H1 (cell line): Measurements from ENCODE around the gene TMA7B.

ENCODE experiments used
- BRCA1 ChIP-seq: IDR thresholded peaks from 2 replicates; pipeline ENCODE4 v1.6.1; 2012; ENCODE audit warnings: low read depth, low read length, improper control_type of control experiment
- CEBPB ChIP-seq: IDR thresholded peaks from 2 replicates; pipeline ENCODE4 v1.6.1; 2012; ENCODE audit warnings: low read depth, low read length
- EP300 ChIP-seq, 2 experiments: IDR thresholded peaks; 1 replicate in 1 of 2; 2 replicates in 1 of 2; pipeline ENCODE4 v1.6.1; 2011 to 2012; ENCODE audit warnings: low read depth in 2 of 2, low read length in 2 of 2, mild to moderate bottlenecking in 2 of 2, borderline replicate concordance in 1 of 2, inconsistent platforms in 1 of 2, moderate library complexity in 1 of 2
- FOSL1 ChIP-seq: IDR thresholded peaks from 2 replicates; pipeline ENCODE4 v1.6.1; 2011; ENCODE audit warnings: mild to moderate bottlenecking, low read depth, low read length, moderate library complexity; ENCODE audit not compliant: insufficient read depth
- GABPA ChIP-seq: IDR thresholded peaks from 2 replicates; pipeline ENCODE4 v1.6.1; 2011; ENCODE audit warnings: mild to moderate bottlenecking, low read length, moderate library complexity, borderline replicate concordance; ENCODE audit not compliant: insufficient read depth
- GTF2F1 ChIP-seq: IDR thresholded peaks from 2 replicates; pipeline ENCODE4 v1.6.1; 2012; ENCODE audit warnings: low read depth, low read length, improper control_type of control experiment, borderline replicate concordance
- JUN ChIP-seq: IDR thresholded peaks from 2 replicates; pipeline ENCODE4 v1.6.1; 2011; ENCODE audit warnings: low read depth, mild to moderate bottlenecking, improper control_type of control experiment, low read length
- POLR2A ChIP-seq, 2 experiments: IDR thresholded peaks; 1 replicate in 1 of 2; 2 replicates in 1 of 2; pipeline ENCODE4 v1.6.1; 2011; ENCODE audit warnings: low read depth in 2 of 2, low read length in 2 of 2, mild to moderate bottlenecking in 2 of 2; ENCODE audit errors: control extremely low read depth in 1 of 2
- RFX5 ChIP-seq: IDR thresholded peaks from 2 replicates; pipeline ENCODE4 v1.6.1; 2011; ENCODE audit warnings: low read depth, low read length, improper control_type of control experiment, borderline replicate concordance
- SIN3A ChIP-seq, 2 experiments: IDR thresholded peaks in 1 of 2; conservative IDR thresholded peaks in 1 of 2; 2 replicates each; pipeline ENCODE4 v1.6.1; 2011 to 2012; ENCODE audit warnings: low read length in 2 of 2, improper control_type of control experiment in 1 of 2, low read depth in 1 of 2, mild to moderate bottlenecking in 1 of 2
- SRF ChIP-seq: IDR thresholded peaks from 2 replicates; pipeline ENCODE4 v1.6.1; 2011; ENCODE audit warnings: mild to moderate bottlenecking, low read depth, low read length, moderate library complexity
- TEAD4 ChIP-seq: IDR thresholded peaks from 2 replicates; pipeline ENCODE4 v1.6.1; 2012; ENCODE audit warnings: low read depth, low read length, inconsistent platforms, mixed read lengths
- TF ChIP-seq, protein P1 (sequence below), 3 experiments: IDR thresholded peaks; 1 replicate in 2 of 3; 2 replicates in 1 of 3; pipeline versions ENCODE4 v1.5.1 to v1.6.1; 2011; ENCODE audit warnings: low read length in 3 of 3, mild to moderate bottlenecking in 3 of 3, inconsistent platforms in 2 of 3, low read depth in 1 of 3, moderate library complexity in 1 of 3; ENCODE audit not compliant: insufficient read depth in 1 of 3; ENCODE audit errors: control extremely low read depth in 1 of 3
- TF ChIP-seq, protein P2 (sequence below): IDR thresholded peaks from 2 replicates; pipeline ENCODE4 v1.6.1; 2011; ENCODE audit warnings: low read length, improper control_type of control experiment

DNA sequence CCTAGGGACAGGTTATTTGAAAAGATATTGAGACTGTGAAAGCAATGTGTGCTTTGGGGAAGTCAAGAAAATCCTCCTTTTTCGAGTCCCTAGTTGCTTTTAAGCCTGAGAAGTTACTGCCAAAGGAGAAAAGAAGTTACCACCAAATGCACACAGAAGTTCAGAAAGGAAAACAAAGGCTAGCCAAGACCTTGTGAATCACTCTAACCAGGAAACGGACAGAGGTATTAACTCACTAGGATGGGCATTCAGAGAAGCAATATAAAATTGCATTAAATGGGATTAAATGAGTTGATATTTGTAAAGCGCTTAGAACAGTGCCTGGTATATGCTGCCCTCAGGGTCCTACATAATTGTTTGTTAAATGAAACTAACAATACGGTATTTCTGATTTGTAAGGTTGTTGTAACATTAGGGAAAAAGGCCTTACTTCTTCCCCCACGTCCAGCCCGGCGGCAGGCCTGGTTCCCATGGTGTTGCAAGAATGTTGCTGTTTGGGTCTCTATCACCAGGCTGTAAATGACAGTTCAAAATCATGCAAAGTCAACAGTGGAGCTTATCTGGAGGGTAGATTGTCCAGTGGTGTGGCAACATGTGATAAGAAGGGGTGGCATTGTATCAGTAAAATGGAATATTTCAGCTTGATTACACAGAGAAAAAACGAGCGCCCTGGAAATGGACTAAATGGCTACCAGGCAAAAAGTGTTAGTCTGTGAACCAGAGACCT, 7.1 kb downstream of the TMA7B start:
- TF ChIP-seq, protein P1, sequence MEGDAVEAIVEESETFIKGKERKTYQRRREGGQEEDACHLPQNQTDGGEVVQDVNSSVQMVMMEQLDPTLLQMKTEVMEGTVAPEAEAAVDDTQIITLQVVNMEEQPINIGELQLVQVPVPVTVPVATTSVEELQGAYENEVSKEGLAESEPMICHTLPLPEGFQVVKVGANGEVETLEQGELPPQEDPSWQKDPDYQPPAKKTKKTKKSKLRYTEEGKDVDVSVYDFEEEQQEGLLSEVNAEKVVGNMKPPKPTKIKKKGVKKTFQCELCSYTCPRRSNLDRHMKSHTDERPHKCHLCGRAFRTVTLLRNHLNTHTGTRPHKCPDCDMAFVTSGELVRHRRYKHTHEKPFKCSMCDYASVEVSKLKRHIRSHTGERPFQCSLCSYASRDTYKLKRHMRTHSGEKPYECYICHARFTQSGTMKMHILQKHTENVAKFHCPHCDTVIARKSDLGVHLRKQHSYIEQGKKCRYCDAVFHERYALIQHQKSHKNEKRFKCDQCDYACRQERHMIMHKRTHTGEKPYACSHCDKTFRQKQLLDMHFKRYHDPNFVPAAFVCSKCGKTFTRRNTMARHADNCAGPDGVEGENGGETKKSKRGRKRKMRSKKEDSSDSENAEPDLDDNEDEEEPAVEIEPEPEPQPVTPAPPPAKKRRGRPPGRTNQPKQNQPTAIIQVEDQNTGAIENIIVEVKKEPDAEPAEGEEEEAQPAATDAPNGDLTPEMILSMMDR (IDR thresholded peaks at IDR 0.05; ENCODE audit: control extremely low read depth in 1 of 3, insufficient read depth in 1 of 3, low read depth in 1 of 3, low read length in 3 of 3): no peak
- TF ChIP-seq TEAD4 (no peak), RFX5 (no peak), POLR2A (IDR thresholded peaks at IDR 0.05; ENCODE audit: control extremely low read depth in 1 of 2, low read depth in 2 of 2, low read length in 2 of 2) (no peak), BRCA1 (no peak), GABPA (no peak), CEBPB (no peak), SIN3A (conservative IDR thresholded peaks at IDR 0.05 in 1 of 2, IDR thresholded peaks at IDR 0.05 in 1 of 2; ENCODE audit: low read depth in 1 of 2, low read length in 2 of 2) (no peak), EP300 (IDR thresholded peaks at IDR 0.05; ENCODE audit: borderline replicate concordance in 1 of 2, low read depth in 2 of 2, low read length in 2 of 2) (no peak), SRF (no peak), FOSL1 (no peak), GTF2F1 (no peak), JUN (no peak)
- TF ChIP-seq, protein P2, sequence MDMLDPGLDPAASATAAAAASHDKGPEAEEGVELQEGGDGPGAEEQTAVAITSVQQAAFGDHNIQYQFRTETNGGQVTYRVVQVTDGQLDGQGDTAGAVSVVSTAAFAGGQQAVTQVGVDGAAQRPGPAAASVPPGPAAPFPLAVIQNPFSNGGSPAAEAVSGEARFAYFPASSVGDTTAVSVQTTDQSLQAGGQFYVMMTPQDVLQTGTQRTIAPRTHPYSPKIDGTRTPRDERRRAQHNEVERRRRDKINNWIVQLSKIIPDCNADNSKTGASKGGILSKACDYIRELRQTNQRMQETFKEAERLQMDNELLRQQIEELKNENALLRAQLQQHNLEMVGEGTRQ: no peak
